ENCODE measurements around the gene DPP6.

The DPP6 gene

DNA sequence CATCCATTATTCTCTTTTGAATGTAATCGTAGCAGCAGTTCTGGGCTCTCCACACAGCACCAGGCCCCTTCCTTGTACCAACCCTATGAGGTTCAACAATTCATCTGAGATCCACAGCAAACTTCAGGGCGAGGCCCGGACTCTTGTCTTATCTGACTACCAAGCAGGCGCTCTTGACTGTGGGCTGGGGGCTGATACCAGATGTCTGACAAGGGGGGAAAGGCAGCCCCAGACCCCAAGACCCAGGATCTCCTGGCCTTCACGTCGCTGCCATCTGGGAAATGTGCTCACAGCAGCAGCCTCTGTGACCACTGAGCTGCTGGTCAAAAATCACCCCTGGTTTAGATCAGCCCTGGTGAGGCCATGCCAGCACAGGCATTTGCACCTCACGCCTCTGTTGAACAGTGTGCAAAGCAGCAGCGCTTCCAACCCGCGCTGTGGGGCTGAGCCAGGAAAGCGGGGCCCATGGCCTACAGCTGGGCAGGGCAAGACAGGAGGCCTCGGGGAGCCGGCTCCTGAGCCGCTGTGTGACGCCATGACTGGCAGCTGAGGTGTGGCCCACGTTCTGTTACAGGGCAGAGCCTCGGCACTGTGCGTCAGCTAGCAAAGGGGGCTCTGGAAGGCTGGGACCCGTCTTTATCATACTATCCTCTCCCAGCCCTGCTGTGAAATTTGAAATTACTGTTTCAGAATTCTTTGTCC is 806.8 kb downstream of the DPP6 start:
- no peak for DNase-seq
- Histone ChIP-seq H3K27me3 (no peaks in the 10 kb centered on the region), H3K9me3 (no peaks in the 10 kb centered on the region), H3K4me3 (ENCODE audit: low read depth, low read length) (no peak overlapping the region), H3K4me1 (peaks cover 4% of the 10 kb centered on the region), H3K36me3 (no peaks in the 10 kb centered on the region)
- TF ChIP-seq, protein P1, sequence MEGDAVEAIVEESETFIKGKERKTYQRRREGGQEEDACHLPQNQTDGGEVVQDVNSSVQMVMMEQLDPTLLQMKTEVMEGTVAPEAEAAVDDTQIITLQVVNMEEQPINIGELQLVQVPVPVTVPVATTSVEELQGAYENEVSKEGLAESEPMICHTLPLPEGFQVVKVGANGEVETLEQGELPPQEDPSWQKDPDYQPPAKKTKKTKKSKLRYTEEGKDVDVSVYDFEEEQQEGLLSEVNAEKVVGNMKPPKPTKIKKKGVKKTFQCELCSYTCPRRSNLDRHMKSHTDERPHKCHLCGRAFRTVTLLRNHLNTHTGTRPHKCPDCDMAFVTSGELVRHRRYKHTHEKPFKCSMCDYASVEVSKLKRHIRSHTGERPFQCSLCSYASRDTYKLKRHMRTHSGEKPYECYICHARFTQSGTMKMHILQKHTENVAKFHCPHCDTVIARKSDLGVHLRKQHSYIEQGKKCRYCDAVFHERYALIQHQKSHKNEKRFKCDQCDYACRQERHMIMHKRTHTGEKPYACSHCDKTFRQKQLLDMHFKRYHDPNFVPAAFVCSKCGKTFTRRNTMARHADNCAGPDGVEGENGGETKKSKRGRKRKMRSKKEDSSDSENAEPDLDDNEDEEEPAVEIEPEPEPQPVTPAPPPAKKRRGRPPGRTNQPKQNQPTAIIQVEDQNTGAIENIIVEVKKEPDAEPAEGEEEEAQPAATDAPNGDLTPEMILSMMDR (IDR thresholded peaks at IDR 0.05; ENCODE audit: low read depth, low read length): no peak

DNA sequence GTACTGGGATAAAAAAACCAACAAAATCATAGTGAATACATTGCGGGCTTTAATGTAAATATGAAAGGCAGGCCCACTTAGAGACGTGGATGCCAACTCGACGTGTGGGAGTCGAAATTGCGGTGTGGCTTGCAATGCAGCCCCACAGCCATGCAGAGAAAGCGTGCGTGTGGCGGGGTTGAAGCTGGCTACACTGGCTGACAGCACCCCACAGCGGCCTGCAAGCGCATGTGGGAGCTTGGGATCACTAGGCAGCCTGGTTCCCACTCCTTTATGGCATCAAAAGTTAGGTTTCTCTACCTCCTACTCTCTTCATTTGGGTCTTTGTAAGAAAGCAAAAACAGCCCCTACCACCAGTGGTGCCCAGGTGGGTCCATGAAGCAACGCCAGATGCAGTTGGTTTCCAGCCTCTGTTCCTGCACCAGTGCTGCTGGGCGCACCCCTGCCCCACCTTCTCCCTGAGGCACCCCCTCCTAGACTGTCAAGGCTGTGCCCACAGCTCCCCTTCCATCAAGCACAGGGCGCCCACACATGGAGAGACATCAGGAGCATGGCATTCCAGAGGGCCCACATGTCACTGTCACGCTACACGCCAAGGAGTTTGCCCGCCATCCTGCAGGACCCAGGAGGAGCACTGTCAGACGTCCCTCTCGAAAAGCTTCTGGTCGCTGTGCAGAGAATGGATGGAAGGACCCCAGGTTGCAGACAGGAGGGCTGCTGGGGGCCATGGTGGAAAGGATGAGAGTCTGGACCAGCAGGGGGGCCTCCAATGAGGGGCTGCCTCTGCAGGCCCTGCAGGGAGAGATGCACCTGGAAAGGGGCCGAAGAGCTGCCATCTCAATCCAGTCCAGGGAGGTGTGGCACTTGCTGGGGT is 807.8 kb downstream of the DPP6 start:
- no peak for DNase-seq
- Histone ChIP-seq H3K36me3 (no peaks in the 10 kb centered on the region), H3K9me3 (no peaks in the 10 kb centered on the region), H3K27me3 (no peaks in the 10 kb centered on the region), H3K4me1 (peaks cover 9% of the 10 kb centered on the region), H3K4me3 (ENCODE audit: low read depth, low read length) (no peak overlapping the region)
- TF ChIP-seq, protein P1 (IDR thresholded peaks at IDR 0.05; ENCODE audit: low read depth, low read length): no peak

DNA sequence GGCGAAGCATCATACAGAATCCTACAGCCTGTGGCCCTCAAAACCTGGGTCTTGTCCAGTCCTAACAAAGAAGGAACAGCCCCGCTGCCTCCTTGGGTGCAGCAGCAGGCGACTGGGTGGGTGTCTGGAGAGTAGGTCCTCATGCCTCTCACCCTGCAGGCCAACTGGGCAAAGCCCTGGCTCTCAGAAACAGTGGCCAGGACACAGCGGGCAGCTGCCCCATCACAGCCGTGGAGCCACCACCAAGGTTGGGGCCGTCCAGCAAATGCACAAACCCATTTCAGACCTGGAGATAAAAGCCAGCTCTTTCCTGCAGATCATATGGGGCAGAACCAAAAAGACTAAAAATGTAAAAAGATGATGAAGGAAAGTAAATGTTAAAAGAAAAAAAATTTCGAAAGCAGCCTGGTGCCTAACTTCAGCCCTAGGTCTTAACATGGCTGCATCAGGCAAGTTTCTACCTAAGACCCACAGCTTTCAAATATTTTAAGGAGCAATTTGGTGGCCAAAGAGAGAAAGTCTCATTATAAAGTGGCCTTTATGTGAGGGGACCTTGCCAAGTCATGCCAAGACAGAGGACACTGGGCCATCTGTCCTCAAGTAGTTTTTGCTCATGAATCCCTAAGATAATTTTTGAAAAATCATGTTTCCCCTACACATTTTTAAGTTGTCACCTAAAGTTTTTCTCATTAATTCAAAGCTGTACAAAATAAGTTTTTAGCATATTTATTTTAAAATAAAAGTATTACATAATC is 808.6 kb downstream of the DPP6 start:
- Histone ChIP-seq H3K27me3 (no peaks in the 10 kb centered on the region), H3K36me3 (no peaks in the 10 kb centered on the region), H3K4me3 (ENCODE audit: low read depth, low read length) (no peak overlapping the region), H3K9me3 (no peaks in the 10 kb centered on the region), H3K4me1 (peaks cover 9% of the 10 kb centered on the region)
- DNase-seq: no peak
- TF ChIP-seq, protein P1 (IDR thresholded peaks at IDR 0.05; ENCODE audit: low read depth, low read length): no peak

DNA sequence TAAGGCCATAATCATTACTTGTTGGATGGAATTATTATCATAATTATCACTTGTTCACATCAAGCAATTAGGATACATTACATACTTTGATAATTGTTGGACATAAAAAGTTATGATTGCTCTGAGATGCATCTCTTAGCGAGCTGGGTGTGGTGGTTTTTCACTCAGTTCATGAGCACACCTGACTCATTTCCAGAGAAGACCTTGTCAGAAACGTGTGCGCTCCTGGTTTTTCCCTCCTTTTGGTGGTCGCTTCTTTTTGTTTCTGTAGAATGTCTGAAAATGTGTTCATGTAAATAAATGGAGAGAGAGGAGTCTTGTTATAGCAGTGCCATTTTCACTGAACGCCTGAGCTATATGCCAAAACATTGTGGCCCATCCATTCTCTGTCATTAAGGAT is 809.4 kb downstream of the DPP6 start:
- TF ChIP-seq, protein P1 (IDR thresholded peaks at IDR 0.05; ENCODE audit: low read depth, low read length): no peak
- no peaks in the 10 kb centered on the region for H3K27me3 ChIP-seq
- peaks cover 9% of the 10 kb centered on the region for H3K4me1 ChIP-seq
- H3K9me3 ChIP-seq: no peaks in the 10 kb centered on the region
- no peak overlapping the region for H3K4me3 ChIP-seq (ENCODE audit: low read depth, low read length)
- H3K36me3 ChIP-seq: no peaks in the 10 kb centered on the region
- no peak for DNase-seq

DNA sequence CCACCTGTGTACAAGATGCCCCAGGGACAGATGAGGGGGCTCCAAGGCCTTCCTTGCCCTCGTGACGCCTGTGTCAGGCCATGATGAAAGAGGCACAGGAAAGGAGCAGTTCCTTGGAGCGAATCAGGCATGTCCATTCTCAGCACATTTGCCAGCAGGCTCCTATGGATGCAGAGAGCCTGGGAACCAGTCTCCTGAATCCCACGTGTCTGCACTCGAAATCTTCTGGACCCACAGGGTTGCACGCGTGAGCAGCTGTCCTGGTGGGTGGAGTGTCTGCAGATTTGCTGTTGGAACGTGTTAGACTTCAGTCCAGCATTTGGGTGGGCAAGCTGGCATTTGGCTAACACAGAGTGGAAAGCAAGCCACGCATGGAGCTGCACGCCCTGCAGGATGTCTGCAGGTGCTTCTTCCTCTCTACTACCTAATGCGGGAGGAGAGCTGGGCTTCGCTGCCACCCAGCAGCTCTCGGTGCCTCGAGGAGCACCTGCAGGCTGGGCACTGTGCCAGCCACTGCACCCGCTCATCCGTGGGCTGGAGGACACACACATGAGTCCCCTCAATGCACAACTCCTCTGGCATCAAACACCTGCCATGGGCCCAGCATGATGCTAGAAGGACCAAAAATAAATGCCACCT is 810.1 kb downstream of the DPP6 start:
- DNase-seq: no peak
- H3K27me3 ChIP-seq: no peaks in the 10 kb centered on the region

More for the DNA sequence above, 810.1 kb downstream of the DPP6 start:
- H3K36me3 ChIP-seq: no peaks in the 10 kb centered on the region
- TF ChIP-seq, protein P1 (IDR thresholded peaks at IDR 0.05; ENCODE audit: low read depth, low read length): no peak
- H3K4me3 ChIP-seq (ENCODE audit: low read depth, low read length): no peak overlapping the region
- no peaks in the 10 kb centered on the region for H3K9me3 ChIP-seq
- peaks cover 9% of the 10 kb centered on the region for H3K4me1 ChIP-seq

Data from BE2C (cell line).